CD4-positive, alpha-beta T cell treated with Interleukin-15 for 4 hours (primary cell): ENCODE data around the gene CHKA.
"Not testable (repeated sequence)": the region's sequence is repeated elsewhere in the genome, so short reads cannot be mapped to it uniquely, and the experiment has no call there.

Source experiments
- DNase-seq: peaks from one replicate; pipeline ENCODE4 v3.0.0-alpha.2; 2020; ENCODE audit warnings: low spot score

CHKA gene

DNA sequence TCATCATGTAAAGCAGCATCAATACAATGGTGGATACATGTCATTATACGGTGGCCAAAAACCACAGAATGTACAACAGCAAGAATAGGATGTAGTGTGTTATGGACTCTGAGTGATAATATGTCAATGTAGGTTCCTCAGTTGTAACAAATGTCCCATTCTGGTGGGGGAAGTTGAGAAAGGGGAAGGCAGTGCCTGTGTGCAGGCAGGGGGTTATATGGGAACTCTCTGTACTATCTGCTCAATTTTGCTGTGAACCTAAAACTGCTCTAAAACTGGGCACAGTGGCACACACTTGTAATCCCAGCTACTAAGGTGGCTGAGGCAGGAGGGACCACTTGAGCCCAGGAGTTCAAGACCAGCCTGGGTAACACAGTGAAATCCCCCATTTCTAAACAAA, 5.9 kb downstream of the CHKA start:
- DNase-seq = no peak

DNA sequence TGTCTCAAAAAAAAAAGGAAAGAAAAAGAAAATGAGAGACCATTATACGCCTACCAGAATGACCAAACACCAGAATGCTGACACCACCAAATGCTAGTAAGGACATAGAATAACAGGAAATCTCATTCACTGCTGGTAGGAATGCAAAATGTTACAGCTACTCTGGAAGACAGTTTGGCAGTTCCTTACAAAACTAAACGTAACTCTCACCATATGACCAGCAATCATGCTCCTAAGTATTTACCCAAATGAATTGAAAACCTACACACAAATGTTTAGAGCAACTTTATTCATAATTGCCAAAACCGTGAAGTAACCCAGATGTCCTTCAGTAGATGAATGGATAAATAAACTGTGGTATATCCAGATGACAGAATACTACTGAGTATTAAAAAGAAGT, 7.2 kb downstream of the CHKA start:
- no peak for DNase-seq

DNA sequence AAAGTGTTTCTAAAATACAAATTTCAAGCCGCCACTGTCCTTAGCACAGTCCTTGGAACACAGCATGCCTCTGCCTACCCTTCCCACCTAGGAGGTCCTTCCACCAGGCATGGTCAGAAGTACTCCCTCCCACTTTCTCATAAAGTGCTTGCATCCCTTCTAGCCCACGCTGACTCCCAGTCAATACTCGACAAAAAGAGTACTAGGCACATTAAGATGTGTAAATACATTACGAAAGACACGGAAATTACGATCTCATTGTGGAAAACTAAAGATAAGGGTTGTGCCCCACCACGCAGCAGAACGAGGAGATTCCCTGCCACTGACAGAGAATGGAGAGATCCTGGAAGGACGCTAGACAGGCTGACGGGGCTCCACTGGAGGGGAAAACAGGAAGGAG, 13.5 kb downstream of the CHKA start:
- no peak for DNase-seq

DNA sequence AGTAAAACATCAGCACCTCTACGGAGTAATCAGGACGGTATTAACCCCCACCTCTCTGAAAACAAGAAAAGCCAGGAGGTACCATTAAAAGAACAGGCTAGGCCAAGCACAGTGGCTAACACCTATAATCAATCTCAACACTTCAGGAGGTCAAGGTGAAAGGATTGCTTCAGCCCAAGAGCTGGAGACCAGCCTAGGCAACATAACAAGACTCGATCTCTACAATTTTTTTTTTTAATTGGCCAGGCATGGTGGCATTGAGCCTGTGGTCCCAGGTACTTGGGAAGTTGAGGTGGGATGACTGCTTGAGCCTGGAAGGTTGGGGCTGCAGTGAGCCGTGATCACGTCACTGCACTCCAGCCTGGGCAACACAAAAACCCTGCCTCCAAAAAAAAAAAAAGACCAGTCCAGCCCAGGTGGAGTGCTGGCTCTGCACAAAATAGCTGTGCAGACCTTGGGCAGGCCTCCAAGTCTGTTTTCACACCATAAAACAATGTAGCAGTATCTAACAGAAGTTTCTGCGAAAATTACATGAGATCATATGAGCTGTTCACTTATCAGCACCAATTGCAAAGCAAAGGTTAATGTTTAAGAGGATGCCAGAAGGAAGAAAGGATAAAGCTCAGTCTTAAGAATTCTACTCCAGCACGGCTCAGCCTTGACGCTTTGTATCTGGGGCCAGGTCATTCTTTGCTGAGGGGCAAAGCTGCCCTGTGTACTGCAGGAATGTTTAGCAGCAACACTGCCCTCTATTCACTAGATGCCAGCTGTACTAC, 14.8 kb downstream of the CHKA start:
- DNase-seq = no peak

DNA sequence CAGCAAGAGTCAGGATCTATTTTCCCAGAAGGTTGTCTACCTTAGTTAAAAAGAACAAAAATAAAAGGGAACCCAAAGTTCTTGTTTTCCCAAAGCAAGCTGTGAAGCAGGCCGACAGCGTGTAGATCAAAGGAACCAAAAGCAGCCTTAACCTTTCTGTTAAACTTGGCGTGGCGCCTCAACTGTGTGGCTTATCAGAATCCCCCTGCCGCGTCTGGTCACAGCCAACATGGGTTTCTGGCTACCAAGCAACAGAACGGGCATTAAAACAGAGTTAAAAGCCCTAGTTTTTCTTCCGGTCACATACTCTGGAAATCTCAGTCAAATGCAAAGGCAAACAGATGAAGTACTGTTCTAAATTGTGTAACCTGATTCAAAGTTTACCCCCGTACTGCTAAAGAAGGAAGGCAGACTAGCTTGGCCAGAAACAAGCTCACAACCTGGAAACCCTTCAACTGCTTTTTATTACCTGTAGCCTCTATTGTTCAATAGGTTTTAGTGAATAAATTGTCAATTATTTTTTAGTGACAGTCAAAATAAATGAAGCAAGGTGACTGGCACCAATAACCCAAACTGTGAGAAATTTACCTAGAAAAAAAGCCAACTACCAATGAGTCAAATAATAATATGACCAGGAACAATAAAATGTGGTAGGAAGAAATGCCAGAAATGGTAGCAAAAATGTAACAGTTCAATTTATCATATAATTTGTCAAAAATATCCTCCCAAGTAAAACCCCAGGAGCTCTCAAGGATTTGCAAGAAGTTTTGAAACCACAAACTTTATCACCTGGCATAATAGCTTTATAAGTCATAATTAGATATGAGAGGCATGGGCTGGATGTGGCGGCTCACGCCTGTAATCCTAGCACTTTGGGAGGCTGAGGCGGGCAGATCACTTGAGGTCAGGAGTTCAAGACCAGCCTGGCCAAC, 21.4 kb downstream of the CHKA start:
- peak; percentile 19 for DNase-seq

DNA sequence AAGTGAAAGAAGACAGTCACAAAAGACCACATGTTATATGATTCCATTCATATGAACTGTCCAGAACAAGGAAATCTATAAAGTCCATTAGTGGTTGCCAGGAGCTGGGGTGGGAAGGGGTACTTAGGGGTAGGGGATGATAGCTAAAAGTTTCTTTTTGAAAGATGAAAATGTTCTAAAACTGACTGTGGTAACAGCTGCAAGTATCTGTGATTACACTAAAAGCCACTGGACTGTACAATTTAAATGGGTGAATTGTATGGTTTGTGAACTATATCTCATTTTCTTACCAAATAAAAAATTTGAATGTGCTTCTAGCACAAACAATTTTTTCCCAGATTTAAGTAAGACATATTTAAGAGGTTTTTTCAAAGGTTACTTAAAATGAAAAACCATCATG, 22.1 kb downstream of the CHKA start:
- DNase-seq = no peak

DNA sequence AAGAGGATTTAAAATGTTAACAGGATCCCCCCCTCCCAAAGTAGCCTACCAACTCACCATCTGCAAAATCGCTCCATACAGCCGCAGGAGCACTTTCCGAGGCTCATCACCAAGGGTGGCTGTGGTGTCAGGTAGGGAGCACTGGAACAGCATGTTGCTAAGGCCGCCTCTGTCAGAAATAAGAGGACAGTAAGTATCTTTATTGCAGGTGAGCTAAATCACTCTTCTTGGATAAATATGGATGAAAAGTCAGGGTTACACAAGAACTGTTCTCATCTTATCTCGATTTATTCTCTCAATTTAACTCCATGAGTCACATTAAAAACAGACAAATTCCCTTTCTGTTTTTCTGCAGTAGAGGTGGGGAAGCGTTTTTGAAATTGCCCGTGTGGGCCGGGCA, 24.2 kb downstream of the CHKA start:
- no peak for DNase-seq

DNA sequence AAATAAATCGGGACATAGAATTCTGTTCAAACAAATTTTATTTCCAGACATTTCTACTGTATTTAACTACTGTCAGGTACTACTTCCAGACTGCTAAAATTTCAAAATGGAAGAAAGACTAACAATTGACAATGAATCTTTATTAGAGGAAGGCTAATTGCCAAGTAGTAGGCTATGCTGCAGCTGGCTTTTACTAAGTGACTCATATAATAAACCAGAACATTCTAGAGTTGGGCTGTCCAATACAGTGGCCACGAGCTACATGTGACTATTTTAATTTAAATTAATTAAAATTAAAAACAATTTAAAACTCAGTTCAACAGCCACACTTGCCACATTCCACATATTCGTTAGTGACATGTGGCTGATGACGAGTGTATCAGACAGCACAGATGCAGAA, 27.6 kb downstream of the CHKA start:
- DNase-seq = no peak

DNA sequence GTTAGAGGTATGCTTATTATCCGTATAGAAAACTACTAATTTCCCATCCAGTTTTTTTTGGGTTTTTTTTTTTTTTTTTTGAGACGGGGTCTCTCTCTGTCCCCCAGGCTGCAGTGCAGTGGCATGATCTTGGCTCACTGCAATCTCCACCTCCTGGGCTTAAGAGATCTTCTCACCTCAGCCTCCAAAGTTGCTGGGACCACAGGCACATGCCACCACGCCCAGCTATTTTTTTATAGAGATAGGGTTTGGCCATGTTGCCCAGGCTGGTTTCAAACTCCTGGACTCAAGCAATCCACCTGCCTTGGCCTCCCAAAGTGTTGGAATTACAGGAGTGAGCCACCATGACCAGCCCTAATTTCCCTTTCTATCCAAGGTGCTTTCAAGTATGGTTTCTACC, 28.2 kb downstream of the CHKA start:
- not testable (repeated sequence) for DNase-seq

DNA sequence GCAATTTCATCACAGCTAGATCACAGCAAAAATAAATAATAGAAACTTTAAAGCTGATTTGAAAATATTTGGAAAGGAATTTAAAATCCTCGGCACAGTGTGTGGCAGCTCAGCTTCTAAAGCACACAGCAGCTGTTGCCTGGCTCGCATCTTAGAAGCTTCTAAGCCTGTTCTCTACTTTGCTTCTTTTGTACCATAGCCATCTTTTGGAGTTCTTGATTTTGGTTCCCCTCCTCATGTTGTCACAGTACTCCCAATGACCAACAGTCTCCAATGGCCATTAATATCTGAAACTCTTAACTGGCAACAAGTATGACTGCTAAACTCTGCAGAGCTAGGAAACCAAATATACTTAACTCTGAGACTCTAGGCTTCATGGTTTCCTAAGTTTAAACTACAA, 28.8 kb downstream of the CHKA start:
- no peak for DNase-seq

DNA sequence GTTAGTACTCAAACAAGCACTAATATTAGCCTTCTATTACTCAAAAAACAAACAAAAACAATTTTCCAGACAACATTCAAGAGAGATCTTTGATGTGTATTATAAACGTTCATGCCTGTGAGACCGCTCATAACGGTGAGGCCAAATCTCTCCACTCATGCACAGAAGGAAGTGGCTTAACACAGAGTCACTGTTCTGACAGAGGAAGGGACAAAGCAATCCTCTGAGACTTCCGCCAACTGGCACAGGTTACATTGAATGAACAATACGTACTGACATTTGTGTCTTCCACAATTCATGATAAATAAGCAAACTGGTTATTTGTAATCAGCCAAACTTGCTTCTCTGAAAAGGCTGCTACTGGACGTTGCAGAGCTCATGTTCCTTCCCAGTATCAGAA, 30.5 kb downstream of the CHKA start:
- DNase-seq = peak; percentile 2

DNA sequence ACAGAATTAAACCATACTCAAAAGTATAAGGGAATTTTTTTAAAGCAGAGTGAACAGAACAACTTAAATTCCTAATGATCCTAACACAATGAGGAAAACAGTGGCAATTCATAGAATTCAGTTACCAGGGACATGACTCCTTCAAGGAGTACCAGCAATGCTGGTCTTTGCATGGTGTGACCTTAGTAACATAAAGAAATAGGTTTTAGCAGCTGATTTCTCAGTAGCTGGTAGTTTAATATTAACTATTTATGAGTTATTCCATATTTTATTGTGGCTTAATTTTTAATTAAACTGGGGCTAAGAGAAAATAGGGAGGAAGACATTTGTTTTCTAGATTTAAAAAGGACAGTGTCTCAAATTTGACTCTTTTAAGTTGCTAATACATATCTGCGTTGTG, 30.9 kb downstream of the CHKA start:
- no peak for DNase-seq

DNA sequence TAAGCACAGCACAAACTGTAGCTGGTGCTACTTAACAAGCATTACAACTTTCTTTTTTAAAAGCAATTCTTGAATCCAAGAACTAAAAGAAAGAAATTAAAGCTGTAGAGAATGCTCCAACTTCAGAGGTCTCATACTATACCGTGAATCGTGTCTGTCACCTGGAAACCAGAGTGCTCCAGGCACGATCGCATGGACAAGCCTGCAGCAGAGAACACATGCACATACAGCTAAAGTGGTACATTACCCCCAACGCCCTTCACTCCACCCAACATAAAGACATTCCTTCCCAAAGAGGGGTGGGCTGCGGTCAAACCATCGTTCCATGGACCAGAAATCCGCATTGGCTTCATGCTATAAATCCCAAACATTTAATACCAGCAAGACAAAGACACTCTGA, 31.5 kb downstream of the CHKA start:
- no peak for DNase-seq

DNA sequence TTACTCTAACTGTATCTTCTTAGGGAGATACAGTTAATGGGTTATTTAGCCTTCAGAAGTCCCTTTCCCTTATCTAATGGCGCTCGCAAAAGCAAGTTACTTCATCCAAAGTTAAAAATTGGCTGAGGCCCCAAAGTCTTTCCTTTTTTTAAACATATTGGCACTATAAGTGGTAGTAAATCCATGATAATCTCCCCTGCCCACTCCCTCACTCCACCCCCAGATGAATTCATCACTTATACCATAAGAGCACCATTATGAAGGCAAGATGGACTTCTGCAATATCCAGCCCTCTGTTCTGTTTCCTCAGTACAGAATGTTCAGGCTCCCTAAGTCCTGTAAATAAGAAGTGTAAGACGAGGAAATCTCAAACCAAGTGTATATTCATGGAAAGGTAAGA, 37.7 kb downstream of the CHKA start:
- no peak for DNase-seq

DNA sequence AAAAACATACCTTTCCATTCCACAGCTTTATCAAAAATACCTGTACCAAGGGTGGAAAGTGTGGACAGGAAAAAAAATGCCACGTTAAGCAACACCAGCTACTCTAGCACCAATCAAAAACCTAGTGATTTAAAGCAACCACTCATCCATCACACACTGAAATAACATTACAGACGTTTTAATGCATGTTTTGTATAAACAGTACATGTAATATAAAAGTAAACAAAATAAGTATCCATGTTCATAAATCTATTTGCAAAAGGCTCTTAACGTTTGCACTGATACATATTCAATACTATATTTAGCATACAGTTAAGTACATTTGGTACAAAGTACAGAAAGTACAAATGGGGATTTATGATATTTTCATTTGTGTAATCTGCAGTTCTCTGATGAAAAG, 38.7 kb downstream of the CHKA start:
- DNase-seq = no peak

DNA sequence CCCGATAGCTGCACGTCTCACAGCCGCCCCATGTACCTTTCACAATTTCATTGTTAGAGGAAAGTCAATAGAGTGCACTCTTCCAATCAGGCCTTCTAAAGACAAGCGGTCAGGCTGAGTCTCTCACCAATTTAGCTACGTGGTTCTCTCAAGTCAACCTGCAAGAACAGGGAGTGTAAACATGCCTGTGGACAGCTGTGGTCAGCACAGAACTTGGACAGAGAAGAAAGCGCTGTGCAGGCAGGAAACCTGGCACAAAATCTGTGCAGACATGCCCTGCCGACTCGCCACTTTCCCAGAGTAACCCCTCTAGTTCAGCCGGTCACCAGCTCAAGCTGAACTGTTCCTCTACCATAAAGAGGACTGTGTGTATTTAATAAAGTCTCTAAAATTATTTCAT, 39.5 kb downstream of the CHKA start:
- no peak for DNase-seq

DNA sequence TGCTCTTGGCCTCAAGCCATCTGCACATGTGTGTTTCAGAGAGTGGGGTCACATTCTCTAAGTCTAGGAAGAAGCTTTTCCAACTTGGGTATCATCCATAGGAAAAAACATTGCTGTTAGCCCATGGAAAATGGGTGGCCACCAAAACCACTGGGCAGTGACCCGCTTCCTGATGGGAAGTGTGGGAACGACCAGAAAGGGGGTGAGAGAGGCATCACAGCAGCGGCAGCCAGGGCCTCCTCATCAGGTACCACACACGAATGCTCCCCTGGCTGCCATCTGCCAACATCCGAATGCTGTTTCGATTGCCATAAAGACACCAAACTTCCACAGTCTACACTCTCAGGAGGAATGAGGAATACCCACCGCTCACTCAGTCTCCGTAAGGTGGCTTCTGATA, 40.3 kb downstream of the CHKA start:
- no peak for DNase-seq

DNA sequence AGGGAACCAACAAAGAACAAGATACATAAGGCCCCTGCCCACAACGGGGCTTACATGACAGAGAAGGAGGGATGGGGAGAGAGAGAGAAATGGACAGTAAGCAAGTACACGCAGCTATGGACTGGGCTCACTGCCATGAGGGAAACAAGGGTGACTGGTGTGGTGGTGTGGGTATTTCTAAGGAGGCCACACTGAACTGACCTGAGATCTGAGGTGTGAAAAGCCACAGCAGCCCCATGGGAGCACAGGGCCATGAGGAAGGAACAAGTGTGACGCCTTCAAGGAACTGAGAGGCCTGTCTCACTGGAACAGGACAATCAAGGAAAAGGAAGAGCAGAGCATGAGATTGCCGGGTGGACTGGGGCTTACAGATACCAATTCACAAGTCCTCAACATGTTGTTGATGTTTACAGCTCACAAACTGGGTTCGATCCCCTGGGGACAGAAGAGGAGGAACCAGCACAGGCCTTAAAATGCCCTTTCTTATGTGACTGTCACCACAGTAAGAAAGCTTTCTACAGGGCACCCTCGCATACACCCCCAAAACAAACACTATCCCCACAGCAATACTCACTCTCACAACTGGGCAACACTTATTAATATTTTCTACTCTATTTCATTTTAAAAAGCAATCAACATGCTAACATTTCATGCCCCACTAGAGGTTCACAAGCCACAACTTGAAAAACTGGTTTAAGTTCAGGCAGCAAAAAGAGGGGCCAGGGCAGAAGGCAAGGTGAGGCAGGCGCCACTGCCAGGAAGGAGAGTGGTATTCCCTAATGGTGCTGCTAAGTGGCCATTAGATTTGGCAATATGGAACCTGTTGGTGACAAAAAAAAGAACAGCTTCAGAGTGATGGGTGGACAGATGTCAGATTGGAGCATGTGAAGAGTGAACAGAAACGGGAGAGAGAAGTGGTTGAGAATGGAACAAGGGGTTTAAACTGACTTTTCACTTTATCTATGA, 43.3 kb downstream of the CHKA start:
- no peak for DNase-seq

DNA sequence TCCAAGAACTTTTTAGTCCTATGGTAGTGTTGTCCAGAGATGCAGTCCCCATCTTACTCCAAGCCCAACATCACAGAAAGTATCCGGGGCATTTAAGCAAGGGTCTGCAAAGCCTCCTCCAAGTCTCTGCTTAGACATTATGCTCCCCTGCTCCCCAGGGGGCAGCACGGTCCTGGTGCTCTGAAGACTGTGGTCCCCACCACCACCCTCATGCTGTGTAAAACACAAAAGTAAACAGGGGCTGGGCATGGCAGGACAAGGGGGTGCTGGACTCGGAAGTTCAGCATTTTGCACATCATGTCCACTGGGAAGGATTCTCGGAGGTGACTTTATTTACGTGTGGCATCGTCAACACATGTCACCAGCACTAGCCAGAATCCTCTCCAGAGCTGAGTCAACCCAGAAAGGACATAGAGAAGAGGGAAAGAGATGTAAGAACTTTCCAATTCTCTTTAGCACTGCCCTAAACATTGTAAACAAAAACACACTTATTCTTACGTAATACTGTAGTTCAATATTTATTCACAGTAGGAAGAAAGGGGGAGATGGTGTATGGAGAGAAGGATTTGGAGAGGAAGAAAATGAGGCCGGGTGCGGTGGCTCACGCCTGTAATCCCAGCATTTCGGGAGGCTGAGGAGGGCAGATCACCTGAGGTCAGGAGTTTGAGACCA, 44.7 kb downstream of the CHKA start:
- DNase-seq = no peak

DNA sequence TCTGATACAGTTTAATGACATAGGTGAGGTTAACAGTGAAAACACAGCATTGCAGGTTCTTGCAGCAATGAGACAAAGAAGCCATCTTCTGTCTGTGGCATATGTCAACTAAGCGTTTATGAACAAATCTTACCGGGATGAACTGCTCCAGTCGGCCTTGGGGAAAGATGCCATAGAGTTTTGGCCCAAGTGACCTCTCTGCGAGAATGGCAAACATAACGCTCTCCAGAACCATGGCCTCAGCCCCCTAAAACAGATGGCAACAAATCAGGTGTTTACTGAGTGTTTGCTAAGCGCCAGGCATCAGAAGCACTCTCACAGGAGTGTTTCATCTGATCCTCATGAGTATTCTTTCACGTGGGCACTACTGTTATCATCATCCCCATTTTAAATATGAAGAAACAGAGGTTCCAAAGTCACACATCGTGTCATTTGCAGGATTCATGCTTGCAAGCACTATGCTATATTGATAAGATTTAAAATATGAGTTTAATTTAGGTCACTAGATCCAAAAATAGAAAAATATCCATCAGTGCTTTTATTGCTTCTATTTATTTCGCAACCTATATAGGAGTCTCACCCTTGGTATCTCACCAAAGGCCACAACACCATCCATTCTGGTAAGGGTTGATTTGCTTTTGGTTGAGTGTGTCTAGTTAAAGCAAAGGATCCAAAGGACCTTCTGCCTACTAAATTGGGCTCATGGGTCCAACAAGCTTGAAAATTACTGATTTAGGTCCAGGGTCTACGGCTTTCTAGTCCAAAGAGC, 46.4 kb downstream of the CHKA start:
- DNase-seq = no peak
